ENCODE results near the gene JUND. TPM values are rescaled to one million over a fixed set of nuclear protein-coding genes. Genes with fewer than 3 reads are reported as not detected.

The JUND gene
- total RNA-seq (100 to 1,000 TPM in 1 of 2 donors, 10 to 100 TPM in 1; 36.9 to 103 TPM), polyA plus RNA-seq (10 to 100 TPM; 12.8 to 46.7 TPM)

DNA sequence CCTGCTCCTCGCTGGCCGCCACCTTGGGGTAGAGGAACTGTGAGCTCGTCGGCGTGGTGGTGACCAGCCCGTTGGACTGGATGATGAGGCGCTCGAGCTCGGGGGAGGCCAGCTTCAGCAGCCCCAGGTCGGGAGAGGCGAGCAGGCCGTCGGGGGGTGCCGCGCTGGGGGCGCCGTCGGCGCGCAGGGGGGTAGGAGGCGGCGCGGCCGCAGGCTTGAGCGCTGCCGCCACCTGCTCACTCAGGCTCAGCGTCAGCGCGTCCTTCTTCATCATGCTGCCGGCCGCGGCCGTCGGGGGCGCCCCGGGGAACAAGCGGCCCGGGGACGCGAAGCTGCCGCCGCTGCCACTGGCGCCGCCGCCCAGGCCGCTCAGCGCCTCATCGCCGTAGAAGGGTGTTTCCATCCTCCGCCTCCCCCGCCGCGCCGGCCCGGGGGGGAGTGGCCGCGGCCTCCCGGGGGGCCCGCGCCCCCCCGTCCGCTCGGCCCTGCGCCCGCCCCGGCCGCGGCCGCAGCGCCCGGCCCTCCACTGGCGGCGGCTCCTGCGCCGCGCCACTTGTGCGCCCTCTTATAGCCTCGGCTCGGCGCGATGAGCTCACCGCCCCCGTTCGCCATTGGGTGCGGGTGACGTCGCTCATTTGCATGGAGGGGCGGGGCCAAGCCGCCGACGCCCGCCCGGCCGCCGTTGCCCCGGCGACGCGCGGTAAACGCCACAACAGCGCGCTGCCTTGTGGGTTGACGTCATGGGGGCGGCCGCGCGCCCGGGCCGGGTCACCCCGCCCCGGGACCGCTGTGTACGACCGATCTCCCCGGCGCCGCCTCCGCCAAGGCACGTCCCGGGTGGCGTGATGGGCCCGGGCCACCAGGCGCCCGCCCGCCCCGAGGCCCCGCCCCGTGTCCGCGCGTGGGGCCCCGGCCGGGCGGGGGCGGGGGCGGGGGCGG, at the start of gene JUND:
Gene JUND, minus strand, starts transcription at position 541 of the 939 bp plus-strand sequence. Its CDS starts 138 bp downstream, at position 403.
- H3K27ac ChIP-seq (ENCODE audit: low read depth in 1 of 2, low read length in 2 of 2) = peak within 1 kb of the TSS; percentile 100
- H3K27me3 ChIP-seq (ENCODE audit: control insufficient read depth in 4 of 4, insufficient read depth in 4 of 4, low read length in 3 of 4) = no peaks in the 10 kb centered on the region
- peaks cover 5 to 31% (median 21%) of the 10 kb centered on the region in 4 donors for H3K4me1 ChIP-seq (ENCODE audit: control insufficient read depth in 4 of 4, insufficient read depth in 4 of 4, low read length in 3 of 4)
- H3K36me3 ChIP-seq (ENCODE audit: control insufficient read depth in 4 of 4, insufficient read depth in 3 of 4, low read depth in 1 of 4, low read length in 3 of 4) = peaks cover 0 to 4% (median 1%) of the 10 kb centered on the region in 4 donors
- peak; percentile 98 for DNase-seq (ENCODE audit: low spot score)
- H3K9ac ChIP-seq (ENCODE audit: low read depth in 1 of 2, low read length in 2 of 2) = peak within 1 kb of the TSS; percentile 97 to 100
- under 1% methylated on average over 138 of the region's 138 CpGs for WGBS
- H3K9me3 ChIP-seq (ENCODE audit: control insufficient read depth in 4 of 4, low read length in 3 of 4) = no peaks in the 10 kb centered on the region
- TF ChIP-seq, protein P1, sequence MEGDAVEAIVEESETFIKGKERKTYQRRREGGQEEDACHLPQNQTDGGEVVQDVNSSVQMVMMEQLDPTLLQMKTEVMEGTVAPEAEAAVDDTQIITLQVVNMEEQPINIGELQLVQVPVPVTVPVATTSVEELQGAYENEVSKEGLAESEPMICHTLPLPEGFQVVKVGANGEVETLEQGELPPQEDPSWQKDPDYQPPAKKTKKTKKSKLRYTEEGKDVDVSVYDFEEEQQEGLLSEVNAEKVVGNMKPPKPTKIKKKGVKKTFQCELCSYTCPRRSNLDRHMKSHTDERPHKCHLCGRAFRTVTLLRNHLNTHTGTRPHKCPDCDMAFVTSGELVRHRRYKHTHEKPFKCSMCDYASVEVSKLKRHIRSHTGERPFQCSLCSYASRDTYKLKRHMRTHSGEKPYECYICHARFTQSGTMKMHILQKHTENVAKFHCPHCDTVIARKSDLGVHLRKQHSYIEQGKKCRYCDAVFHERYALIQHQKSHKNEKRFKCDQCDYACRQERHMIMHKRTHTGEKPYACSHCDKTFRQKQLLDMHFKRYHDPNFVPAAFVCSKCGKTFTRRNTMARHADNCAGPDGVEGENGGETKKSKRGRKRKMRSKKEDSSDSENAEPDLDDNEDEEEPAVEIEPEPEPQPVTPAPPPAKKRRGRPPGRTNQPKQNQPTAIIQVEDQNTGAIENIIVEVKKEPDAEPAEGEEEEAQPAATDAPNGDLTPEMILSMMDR (IDR thresholded peaks at IDR 0.05; ENCODE audit: low read depth, low read length, missing input control) = peak; percentile 14
- TF ChIP-seq NR2F2 (IDR thresholded peaks at IDR 0.05) = no peak
- peak within 1 kb of the TSS; percentile 84 to 100 (median 90) for H3K4me3 ChIP-seq (ENCODE audit: low read depth in 1 of 3, low read length in 3 of 3)

DNA sequence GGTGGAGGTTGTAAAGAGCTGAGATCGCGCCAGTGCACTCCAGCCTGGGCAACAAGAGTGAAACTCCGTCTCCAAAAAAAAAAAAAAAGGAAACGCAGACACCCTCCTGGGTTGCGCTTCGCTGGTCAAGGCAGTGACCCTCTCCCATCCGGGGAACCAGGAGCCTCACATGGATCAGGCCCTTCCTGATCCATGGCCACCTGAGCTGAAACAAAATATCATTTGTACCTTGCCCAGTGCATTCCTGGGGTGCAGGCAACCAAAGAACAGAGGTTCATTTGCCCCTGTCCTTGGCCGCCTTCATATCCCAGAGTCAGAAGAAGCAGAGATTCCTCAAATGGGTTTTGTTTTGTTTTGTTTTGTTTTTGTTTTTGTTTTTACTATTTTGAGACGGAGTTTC, 49.4 kb upstream of the JUND start:
- Histone ChIP-seq H3K9ac (ENCODE audit: low read depth in 1 of 2, low read length in 2 of 2) (no peak overlapping the region), H3K4me3 (ENCODE audit: low read depth in 1 of 3, low read length in 3 of 3) (no peak overlapping the region), H3K4me1 (ENCODE audit: control insufficient read depth in 4 of 4, insufficient read depth in 4 of 4, low read length in 3 of 4) (peaks cover 2 to 12% (median 10%) of the 10 kb centered on the region in 4 donors), H3K27ac (ENCODE audit: low read depth in 1 of 2, low read length in 2 of 2) (no peak overlapping the region), H3K27me3 (ENCODE audit: control insufficient read depth in 4 of 4, insufficient read depth in 4 of 4, low read length in 3 of 4) (no peaks in the 10 kb centered on the region), H3K36me3 (ENCODE audit: control insufficient read depth in 4 of 4, insufficient read depth in 3 of 4, low read depth in 1 of 4, low read length in 3 of 4) (no peaks in the 10 kb centered on the region), H3K9me3 (ENCODE audit: control insufficient read depth in 4 of 4, low read length in 3 of 4) (no peaks in the 10 kb centered on the region)
- 90% methylated on average over 9 of the region's 9 CpGs for WGBS
- no peak for DNase-seq (ENCODE audit: low spot score)
- TF ChIP-seq, protein P2, sequence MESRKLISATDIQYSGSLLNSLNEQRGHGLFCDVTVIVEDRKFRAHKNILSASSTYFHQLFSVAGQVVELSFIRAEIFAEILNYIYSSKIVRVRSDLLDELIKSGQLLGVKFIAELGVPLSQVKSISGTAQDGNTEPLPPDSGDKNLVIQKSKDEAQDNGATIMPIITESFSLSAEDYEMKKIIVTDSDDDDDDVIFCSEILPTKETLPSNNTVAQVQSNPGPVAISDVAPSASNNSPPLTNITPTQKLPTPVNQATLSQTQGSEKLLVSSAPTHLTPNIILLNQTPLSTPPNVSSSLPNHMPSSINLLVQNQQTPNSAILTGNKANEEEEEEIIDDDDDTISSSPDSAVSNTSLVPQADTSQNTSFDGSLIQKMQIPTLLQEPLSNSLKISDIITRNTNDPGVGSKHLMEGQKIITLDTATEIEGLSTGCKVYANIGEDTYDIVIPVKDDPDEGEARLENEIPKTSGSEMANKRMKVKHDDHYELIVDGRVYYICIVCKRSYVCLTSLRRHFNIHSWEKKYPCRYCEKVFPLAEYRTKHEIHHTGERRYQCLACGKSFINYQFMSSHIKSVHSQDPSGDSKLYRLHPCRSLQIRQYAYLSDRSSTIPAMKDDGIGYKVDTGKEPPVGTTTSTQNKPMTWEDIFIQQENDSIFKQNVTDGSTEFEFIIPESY (IDR thresholded peaks at IDR 0.05) = no peak
- TF ChIP-seq TAF1 (conservative IDR thresholded peaks at IDR 0.05) = no peak
- TF ChIP-seq, protein P3, sequence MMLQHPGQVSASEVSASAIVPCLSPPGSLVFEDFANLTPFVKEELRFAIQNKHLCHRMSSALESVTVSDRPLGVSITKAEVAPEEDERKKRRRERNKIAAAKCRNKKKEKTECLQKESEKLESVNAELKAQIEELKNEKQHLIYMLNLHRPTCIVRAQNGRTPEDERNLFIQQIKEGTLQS (IDR thresholded peaks at IDR 0.05) = no peak
- TF ChIP-seq RXRA (IDR thresholded peaks at IDR 0.05) = no peak
- no peak for TF ChIP-seq NR2F2 (IDR thresholded peaks at IDR 0.05)
- TF ChIP-seq, protein P4, sequence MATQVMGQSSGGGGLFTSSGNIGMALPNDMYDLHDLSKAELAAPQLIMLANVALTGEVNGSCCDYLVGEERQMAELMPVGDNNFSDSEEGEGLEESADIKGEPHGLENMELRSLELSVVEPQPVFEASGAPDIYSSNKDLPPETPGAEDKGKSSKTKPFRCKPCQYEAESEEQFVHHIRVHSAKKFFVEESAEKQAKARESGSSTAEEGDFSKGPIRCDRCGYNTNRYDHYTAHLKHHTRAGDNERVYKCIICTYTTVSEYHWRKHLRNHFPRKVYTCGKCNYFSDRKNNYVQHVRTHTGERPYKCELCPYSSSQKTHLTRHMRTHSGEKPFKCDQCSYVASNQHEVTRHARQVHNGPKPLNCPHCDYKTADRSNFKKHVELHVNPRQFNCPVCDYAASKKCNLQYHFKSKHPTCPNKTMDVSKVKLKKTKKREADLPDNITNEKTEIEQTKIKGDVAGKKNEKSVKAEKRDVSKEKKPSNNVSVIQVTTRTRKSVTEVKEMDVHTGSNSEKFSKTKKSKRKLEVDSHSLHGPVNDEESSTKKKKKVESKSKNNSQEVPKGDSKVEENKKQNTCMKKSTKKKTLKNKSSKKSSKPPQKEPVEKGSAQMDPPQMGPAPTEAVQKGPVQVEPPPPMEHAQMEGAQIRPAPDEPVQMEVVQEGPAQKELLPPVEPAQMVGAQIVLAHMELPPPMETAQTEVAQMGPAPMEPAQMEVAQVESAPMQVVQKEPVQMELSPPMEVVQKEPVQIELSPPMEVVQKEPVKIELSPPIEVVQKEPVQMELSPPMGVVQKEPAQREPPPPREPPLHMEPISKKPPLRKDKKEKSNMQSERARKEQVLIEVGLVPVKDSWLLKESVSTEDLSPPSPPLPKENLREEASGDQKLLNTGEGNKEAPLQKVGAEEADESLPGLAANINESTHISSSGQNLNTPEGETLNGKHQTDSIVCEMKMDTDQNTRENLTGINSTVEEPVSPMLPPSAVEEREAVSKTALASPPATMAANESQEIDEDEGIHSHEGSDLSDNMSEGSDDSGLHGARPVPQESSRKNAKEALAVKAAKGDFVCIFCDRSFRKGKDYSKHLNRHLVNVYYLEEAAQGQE (IDR thresholded peaks at IDR 0.05) = no peak
- TF ChIP-seq, protein P1 (IDR thresholded peaks at IDR 0.05; ENCODE audit: low read depth, low read length, missing input control) = no peak
- no peak for TF ChIP-seq EGR1 (IDR thresholded peaks at IDR 0.05; ENCODE audit: low read depth in 2 of 2)
- TF ChIP-seq HNF4A (conservative IDR thresholded peaks at IDR 0.05) = no peak
